GM19238 (cell line): ENCODE results near the gene PIK3C2B.
"Not testable (repeated sequence)": the region's sequence is repeated elsewhere in the genome, so short reads cannot be mapped to it uniquely, and the experiment has no call there.

Experiments used
- DNase-seq: peaks from one replicate; pipeline ENCODE4 v3.0.0; 2011; ENCODE audit warnings: low spot score; ENCODE audit not compliant: insufficient read length

Gene PIK3C2B

GRCh38 chr1:204507317-204508105 lies 12.9 kb upstream of the PIK3C2B start:
- DNase-seq: no peak

- DNase-seq: no peak
These were observed 12.3 kb upstream of the PIK3C2B start for GRCh38 chr1:204506969-204507316.

- DNase-seq: no peak
These were observed 11.8 kb upstream of the PIK3C2B start for GRCh38 chr1:204506201-204506968.

GRCh38 chr1:204505674-204506200 lies 11.1 kb upstream of the PIK3C2B start:
- no peak for DNase-seq

- DNase-seq: no peak
These were observed 9.4 kb upstream of the PIK3C2B start for GRCh38 chr1:204503913-204504519.

- no peak for DNase-seq
These were observed 8.7 kb upstream of the PIK3C2B start for GRCh38 chr1:204503122-204503912.

GRCh38 chr1:204502241-204502640 lies 7.6 kb upstream of the PIK3C2B start:
- DNase-seq: no peak

GRCh38 chr1:204499511-204500468 lies 5.2 kb upstream of the PIK3C2B start:
- no peak for DNase-seq

- DNase-seq: no peak
These were observed 4.4 kb upstream of the PIK3C2B start for GRCh38 chr1:204498981-204499380.

GRCh38 chr1:204495777-204496176 lies 1.2 kb upstream of the PIK3C2B start:
- DNase-seq: no peak

GRCh38 chr1:204495078-204495753 lies 611 bp upstream of the PIK3C2B start:
- no peak for DNase-seq

GRCh38 chr1:204493984-204494280 lies 673 bp downstream of the PIK3C2B start:
- DNase-seq: no peak

GRCh38 chr1:204493145-204493983 lies 1.2 kb downstream of the PIK3C2B start:
- DNase-seq: no peak

- no peak for DNase-seq
These were observed 3.0 kb downstream of the PIK3C2B start for GRCh38 chr1:204491655-204492054.

GRCh38 chr1:204487256-204487615 lies 7.4 kb downstream of the PIK3C2B start:
- DNase-seq: no peak

- DNase-seq: not testable (repeated sequence)
These were observed 7.9 kb downstream of the PIK3C2B start for GRCh38 chr1:204486513-204487255.

GRCh38 chr1:204483791-204484190 lies 10.8 kb downstream of the PIK3C2B start:
- DNase-seq: no peak

GRCh38 chr1:204480515-204480914 lies 14.1 kb downstream of the PIK3C2B start:
- peak; percentile 60 for DNase-seq
